Type B pancreatic cell (in vitro differentiated cells): Measurements from ENCODE around the gene CERT1. TPM values are rescaled to one million over a fixed set of nuclear protein-coding genes. Genes with fewer than 3 reads are reported as not detected.
"Not testable (repeated sequence)": the region's sequence is repeated elsewhere in the genome, so short reads cannot be mapped to it uniquely, and the experiment has no call there.

Experiments used
- DNase-seq: peaks from one replicate; pipeline ENCODE4 v3.0.0; 2021; ENCODE audit warnings: mixed read lengths; ENCODE audit not compliant: unreplicated experiment; ENCODE audit errors: extremely low spot score
- H3K27ac Mint-ChIP-seq: 2 replicates; pipeline ENCODE4 v1.8.0; 2021; ENCODE audit warnings: mild to moderate bottlenecking, mixed read lengths
- H3K27me3 Mint-ChIP-seq: 2 replicates; pipeline ENCODE4 v1.8.0; 2021; ENCODE audit warnings: mixed read lengths
- H3K36me3 Mint-ChIP-seq: 2 replicates; pipeline ENCODE4 v1.8.0; 2021; ENCODE audit warnings: mixed read lengths
- H3K4me1 Mint-ChIP-seq: one replicate; pipeline ENCODE4 v1.8.0; 2021; ENCODE audit warnings: mixed read lengths; ENCODE audit not compliant: unreplicated experiment
- H3K4me3 Mint-ChIP-seq: 2 replicates; pipeline ENCODE4 v1.8.0; 2021; ENCODE audit warnings: mild to moderate bottlenecking, mixed read lengths
- H3K9me3 Mint-ChIP-seq: 2 replicates; pipeline ENCODE4 v1.8.0; 2021; ENCODE audit warnings: mixed read lengths
- total RNA-seq: library from RNA; stranded (reverse); gene quantifications from 2 replicates; pipeline ENCODE4 v1.2.1, GENCODE V29; 2021; ENCODE audit warnings: low replicate concordance
- TF ChIP-seq, protein P1 (sequence below): fragments of 200-600 bp; sonication (generic); conservative IDR thresholded peaks from 2 replicates; pipeline ENCODE4 v1.5.0; 2021; ENCODE audit warnings: antibody characterized with exemption, mild to moderate bottlenecking

Gene CERT1
- total RNA-seq, 1 donor from 2014 or later = 55.6 TPM

DNA sequence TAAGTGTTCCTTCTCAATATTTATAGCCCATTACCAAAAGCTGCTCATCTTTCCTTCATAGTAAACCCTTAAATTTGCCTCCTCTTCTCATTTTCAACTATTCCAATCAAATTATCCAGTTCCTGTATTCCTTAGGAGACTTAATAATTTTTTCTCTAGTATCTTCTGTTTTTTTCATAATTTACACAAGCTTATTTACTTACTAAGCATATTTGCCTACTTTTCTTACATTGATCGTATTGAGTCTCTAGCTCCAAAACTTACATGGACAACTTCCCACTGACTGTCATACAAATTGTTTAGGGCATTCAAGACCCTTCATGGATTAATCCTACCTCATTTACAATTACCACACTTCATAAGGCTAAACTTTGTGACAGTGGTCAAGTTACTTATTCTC lies 3.6 kb downstream of the CERT1 start:
- H3K27ac Mint-ChIP-seq = peak overlapping the region; percentile 25
- TF ChIP-seq, protein P1, sequence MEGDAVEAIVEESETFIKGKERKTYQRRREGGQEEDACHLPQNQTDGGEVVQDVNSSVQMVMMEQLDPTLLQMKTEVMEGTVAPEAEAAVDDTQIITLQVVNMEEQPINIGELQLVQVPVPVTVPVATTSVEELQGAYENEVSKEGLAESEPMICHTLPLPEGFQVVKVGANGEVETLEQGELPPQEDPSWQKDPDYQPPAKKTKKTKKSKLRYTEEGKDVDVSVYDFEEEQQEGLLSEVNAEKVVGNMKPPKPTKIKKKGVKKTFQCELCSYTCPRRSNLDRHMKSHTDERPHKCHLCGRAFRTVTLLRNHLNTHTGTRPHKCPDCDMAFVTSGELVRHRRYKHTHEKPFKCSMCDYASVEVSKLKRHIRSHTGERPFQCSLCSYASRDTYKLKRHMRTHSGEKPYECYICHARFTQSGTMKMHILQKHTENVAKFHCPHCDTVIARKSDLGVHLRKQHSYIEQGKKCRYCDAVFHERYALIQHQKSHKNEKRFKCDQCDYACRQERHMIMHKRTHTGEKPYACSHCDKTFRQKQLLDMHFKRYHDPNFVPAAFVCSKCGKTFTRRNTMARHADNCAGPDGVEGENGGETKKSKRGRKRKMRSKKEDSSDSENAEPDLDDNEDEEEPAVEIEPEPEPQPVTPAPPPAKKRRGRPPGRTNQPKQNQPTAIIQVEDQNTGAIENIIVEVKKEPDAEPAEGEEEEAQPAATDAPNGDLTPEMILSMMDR = no peak
- H3K36me3 Mint-ChIP-seq = peaks cover 14% of the 10 kb centered on the region
- peak overlapping the region; percentile 65 for H3K4me3 Mint-ChIP-seq
- peaks cover 31% of the 10 kb centered on the region for H3K4me1 Mint-ChIP-seq
- no peak for DNase-seq
- H3K27me3 Mint-ChIP-seq = no peaks in the 10 kb centered on the region
- peaks cover 5% of the 10 kb centered on the region for H3K9me3 Mint-ChIP-seq

DNA sequence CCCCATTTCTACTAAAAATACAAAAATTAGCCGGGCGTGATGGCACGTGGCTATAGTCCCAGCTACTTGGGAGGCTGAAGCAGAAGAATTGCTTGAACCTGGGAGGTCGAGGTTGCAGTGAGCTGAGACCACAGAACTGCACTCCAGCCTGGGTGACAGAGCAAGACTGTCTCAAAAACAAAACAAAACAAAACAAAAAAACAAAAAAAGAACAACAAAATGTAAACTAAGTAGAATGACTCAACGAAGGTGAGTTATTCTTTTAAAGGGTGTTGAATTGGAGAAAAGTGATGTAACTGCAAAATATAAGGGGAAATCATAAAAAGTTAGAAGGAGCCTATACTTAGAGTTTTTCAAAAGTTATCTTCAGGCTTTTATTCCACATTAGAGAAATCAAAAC lies 6.3 kb downstream of the CERT1 start:
- H3K9me3 Mint-ChIP-seq, DNase-seq, H3K4me3 Mint-ChIP-seq, H3K27me3 Mint-ChIP-seq: not testable (repeated sequence)
- peak overlapping the region; percentile 48 for H3K27ac Mint-ChIP-seq
- H3K36me3 Mint-ChIP-seq = peaks cover 26% of the 10 kb centered on the region
- H3K4me1 Mint-ChIP-seq = peaks cover 21% of the 10 kb centered on the region

DNA sequence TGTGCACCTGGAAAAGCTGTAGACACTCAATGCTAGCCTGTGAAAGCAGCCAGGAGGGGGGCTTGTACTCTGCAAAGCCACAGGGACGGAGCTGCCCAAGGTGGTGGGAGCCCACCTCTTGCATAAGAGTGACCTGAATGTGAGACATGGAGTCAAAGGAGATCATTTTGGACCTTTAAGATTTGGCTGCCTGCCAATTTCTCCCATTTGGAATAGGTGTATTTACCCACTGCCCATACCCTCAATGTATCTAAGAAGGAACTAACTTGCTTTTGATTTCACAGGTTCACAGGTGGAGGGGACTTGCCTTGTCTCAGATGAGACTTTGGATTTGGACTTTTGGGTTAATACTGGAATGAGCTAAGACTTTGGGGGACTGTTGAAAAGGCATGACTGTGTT lies 12.6 kb downstream of the CERT1 start:
- not testable (repeated sequence) for H3K4me1 Mint-ChIP-seq, H3K4me3 Mint-ChIP-seq, H3K9me3 Mint-ChIP-seq, H3K27ac Mint-ChIP-seq, H3K27me3 Mint-ChIP-seq, DNase-seq
- peaks cover 55% of the 10 kb centered on the region for H3K36me3 Mint-ChIP-seq

DNA sequence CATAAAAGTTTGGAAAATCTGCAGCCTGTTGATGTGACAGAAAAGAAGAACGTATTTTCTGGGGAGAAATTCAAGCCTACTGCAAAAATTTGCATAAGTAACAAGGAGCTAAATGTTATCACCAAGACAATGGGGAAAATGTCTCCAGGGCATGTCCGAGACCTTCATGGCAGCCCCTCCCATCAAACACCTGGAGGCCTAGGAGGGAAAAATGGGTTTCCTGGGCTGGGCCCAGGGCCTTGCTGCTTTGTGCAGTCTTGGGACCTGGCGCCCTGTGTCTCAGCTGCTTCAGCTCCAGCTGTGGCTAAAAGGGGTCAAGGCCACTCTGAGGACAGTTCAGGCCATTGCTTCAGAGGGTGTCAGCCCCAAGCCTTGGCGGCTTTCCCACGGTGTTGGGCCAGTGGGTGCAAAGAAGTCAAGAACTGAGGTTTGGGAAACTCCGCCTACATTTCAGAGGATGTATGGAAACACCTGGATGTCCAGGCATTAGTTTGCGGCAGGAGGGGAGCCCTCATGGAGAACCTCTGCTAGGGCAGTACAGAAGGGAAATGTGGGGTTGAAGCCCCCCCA lies 13.1 kb downstream of the CERT1 start:
- no peak for DNase-seq
- no peak overlapping the region for H3K4me3 Mint-ChIP-seq
- no peaks in the 10 kb centered on the region for H3K27me3 Mint-ChIP-seq
- no peaks in the 10 kb centered on the region for H3K4me1 Mint-ChIP-seq
- H3K9me3 Mint-ChIP-seq = no peaks in the 10 kb centered on the region
- H3K27ac Mint-ChIP-seq = no peak overlapping the region
- peaks cover 54% of the 10 kb centered on the region for H3K36me3 Mint-ChIP-seq
- TF ChIP-seq, protein P1 = no peak

DNA sequence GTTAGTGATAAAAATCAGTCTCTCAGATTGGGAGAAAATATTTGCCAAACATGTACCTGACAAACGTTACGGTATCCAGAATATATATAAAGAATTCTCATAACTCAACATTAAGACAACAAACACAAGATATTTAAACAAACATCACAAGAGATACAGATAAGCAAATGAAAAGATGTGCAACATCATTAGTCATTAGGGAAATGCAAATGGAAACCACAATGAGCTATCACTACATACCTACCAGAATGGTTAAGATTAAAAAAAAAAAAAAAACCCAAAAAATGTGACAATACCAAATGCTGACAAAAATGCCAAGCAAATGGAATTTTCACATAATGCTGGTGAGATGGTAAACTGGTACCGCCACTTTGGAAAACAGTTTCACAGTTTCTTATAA lies 15.4 kb downstream of the CERT1 start:
- no peak for DNase-seq
- TF ChIP-seq, protein P1 = no peak
- Mint-ChIP-seq H3K4me3 (no peak overlapping the region), H3K27ac (no peak overlapping the region), H3K36me3 (peaks cover 63% of the 10 kb centered on the region), H3K9me3 (no peaks in the 10 kb centered on the region), H3K4me1 (no peaks in the 10 kb centered on the region), H3K27me3 (no peaks in the 10 kb centered on the region)

DNA sequence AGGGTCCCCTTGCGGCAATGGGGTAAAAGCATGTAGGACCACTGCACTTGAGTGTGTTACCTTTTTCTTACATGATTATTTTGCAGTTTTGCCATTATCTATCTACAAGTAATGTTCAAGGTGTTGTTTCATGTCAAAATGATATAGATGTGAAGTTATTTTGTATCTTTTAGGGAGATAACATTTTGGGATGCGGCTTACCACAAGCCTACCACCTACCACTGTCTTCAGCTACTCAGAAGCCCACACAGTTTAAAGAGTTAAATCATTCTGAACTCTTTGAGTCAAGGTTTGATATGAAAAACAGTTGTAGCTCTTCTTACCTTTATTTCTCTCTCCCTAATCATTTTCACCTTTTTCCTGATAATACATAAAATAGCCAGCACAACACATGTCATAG lies 19.8 kb downstream of the CERT1 start:
- Mint-ChIP-seq H3K4me3 (no peak overlapping the region), H3K27me3 (no peaks in the 10 kb centered on the region), H3K4me1 (no peaks in the 10 kb centered on the region), H3K36me3 (peaks cover 62% of the 10 kb centered on the region), H3K9me3 (peaks cover 12% of the 10 kb centered on the region), H3K27ac (no peak overlapping the region)
- TF ChIP-seq, protein P1 = no peak
- DNase-seq = no peak

DNA sequence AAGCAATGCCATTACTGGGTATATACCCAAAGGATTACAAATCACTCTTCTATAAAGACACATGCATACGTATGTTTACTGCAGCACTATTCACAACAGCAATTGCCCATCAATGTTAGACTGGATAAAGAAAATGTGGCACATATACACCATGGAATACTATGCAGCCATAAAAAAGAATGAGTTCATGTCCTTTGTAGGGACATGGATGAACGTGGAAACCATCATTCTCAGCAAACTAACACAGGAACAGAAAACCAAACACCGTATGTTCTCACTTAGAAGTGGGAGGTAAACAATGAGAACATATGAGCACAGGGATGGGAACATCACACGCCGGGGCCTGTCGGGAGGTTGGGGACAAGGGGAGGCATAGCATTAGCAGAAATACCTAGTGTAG lies 21.6 kb downstream of the CERT1 start:
- Mint-ChIP-seq H3K36me3 (peaks cover 70% of the 10 kb centered on the region), H3K9me3 (peaks cover 25% of the 10 kb centered on the region)
- not testable (repeated sequence) for H3K27ac Mint-ChIP-seq, H3K4me1 Mint-ChIP-seq, DNase-seq, H3K27me3 Mint-ChIP-seq, H3K4me3 Mint-ChIP-seq
